Measurements from ENCODE around the gene ABCA5.

DNA sequence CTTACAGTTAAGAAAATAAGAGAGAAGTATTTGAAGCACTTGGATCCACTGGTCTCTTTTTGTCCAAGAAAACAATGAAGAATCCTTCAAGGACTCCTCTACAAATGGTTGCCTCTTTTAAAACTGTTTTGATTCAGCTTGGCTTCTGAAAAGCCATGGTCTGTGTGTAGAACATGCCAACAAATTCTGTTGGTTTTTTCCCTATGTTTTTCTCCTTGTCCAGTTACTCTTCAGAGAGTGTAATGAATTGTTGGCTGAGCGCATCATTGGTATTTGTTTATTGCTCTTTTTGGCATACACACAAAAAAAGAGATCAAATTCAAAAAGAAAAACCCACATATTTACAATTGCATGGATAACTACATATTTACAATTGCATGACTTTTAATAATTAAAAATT lies 98.4 kb downstream of the ABCA5 start, which contains the start of gene ABCA10:
- TF ChIP-seq EGR1 (IDR thresholded peaks at IDR 0.05) (no peak), RAD21 (IDR thresholded peaks at IDR 0.05; ENCODE audit: low read depth) (no peak), CEBPB (IDR thresholded peaks at IDR 0.05) (no peak), FOXM1 (IDR thresholded peaks at IDR 0.05; ENCODE audit: borderline replicate concordance, low read depth) (no peak), TAF1 (IDR thresholded peaks at IDR 0.05; ENCODE audit: low read depth) (no peak), YY1 (IDR thresholded peaks at IDR 0.05; ENCODE audit: low read depth) (no peak), TEAD4 (IDR thresholded peaks at IDR 0.05) (no peak), CREB1 (IDR thresholded peaks at IDR 0.05; ENCODE audit: low read depth) (no peak), EP300 (IDR thresholded peaks at IDR 0.05; ENCODE audit: borderline replicate concordance) (no peak), REST (IDR thresholded peaks at IDR 0.05; ENCODE audit: low read depth) (no peak), NFIC (IDR thresholded peaks at IDR 0.05) (no peak), ZBTB7A (IDR thresholded peaks at IDR 0.05; ENCODE audit: low read depth) (no peak), USF1 (IDR thresholded peaks at IDR 0.05) (no peak)
- TF ChIP-seq, protein P1, sequence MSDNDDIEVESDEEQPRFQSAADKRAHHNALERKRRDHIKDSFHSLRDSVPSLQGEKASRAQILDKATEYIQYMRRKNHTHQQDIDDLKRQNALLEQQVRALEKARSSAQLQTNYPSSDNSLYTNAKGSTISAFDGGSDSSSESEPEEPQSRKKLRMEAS (IDR thresholded peaks at IDR 0.05), result no peak
